Esophagus muscularis mucosa (tissue), 3 donors: ENCODE results near the gene DTNBP1.

ENCODE experiments used
- POLR2A ChIP-seq: fragments of 450-650 bp; IDR thresholded peaks from one replicate; pipeline ENCODE4 v1.6.1; 2017; ENCODE audit warnings: antibody characterized with exemption, moderate library complexity, mild to moderate bottlenecking, low read depth
- TF ChIP-seq, protein P1 (sequence below), 3 experiments: fragments of 200-600 bp in 2 of 3; fragments of 450-650 bp in 1 of 3; sonication (generic) in 2 of 3; IDR thresholded peaks; one replicate each; pipeline ENCODE4 v1.5.1; 2017 to 2019; ENCODE audit warnings: antibody characterized with exemption in 3 of 3, mild to moderate bottlenecking in 2 of 3, moderate library complexity in 1 of 3

DNA sequence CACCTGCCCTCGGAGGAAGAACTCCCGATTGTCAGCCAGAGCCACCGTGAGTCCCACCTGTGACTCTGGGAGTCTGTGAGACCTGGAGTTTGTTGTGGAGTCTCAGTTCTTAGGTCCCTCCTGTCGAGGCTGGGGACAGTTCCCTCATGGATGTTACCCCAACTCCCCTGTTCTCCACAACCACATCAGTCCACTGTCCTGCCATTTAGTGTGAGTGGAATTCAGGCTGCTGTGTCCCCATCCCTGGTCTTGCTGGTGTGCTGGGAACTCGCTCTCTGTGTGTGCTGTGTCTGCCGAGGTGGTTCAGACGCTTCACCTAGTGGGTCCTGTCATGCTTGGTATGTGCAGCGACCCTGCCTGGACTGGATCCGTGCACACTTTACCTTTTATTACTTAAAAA is 163.2 kb downstream of the DTNBP1 start:
- TF ChIP-seq POLR2A, result no peak
- TF ChIP-seq, protein P1, sequence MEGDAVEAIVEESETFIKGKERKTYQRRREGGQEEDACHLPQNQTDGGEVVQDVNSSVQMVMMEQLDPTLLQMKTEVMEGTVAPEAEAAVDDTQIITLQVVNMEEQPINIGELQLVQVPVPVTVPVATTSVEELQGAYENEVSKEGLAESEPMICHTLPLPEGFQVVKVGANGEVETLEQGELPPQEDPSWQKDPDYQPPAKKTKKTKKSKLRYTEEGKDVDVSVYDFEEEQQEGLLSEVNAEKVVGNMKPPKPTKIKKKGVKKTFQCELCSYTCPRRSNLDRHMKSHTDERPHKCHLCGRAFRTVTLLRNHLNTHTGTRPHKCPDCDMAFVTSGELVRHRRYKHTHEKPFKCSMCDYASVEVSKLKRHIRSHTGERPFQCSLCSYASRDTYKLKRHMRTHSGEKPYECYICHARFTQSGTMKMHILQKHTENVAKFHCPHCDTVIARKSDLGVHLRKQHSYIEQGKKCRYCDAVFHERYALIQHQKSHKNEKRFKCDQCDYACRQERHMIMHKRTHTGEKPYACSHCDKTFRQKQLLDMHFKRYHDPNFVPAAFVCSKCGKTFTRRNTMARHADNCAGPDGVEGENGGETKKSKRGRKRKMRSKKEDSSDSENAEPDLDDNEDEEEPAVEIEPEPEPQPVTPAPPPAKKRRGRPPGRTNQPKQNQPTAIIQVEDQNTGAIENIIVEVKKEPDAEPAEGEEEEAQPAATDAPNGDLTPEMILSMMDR (IDR thresholded peaks at IDR 0.05), result no peak
